CD4-positive, alpha-beta memory T cell (primary cell): ENCODE results near the gene CCDC85B. TPM values are rescaled to one million over a fixed set of nuclear protein-coding genes. Genes with fewer than 3 reads are reported as not detected.
A peak's percentile ranks its signal among the peaks of the same experiment; 100 is the strongest.

Experiments used
- CTCF ChIA-PET: fragments of 350-600 bp; sonication (Branson Sonifier 250); formaldehyde crosslinking; loops from one replicate; lab custom pipeline; 2021; ENCODE audit warnings: inconsistent platforms; ENCODE audit not compliant: partially characterized antibody; lab: Charles Lee
- POLR2A ChIA-PET: fragments of 350-600 bp; sonication (Branson Sonifier 250); formaldehyde crosslinking; loops from one replicate; lab custom pipeline; 2021; ENCODE audit not compliant: partially characterized antibody; lab: Charles Lee
- DNase-seq, 5 donors: peaks; one replicate each; pipeline versions ENCODE4 v3.0.0 to v3.0.0-alpha.2; 2020 to 2022; ENCODE audit warnings: mixed read lengths in 1 of 5
- H3K27ac ChIP-seq: one replicate; pipeline ENCODE4 v1.7.0; 2013; ENCODE audit warnings: low read depth, low read length
- H3K27me3 ChIP-seq: 2 replicates; pipeline ENCODE4 v1.7.0; 2013; ENCODE audit warnings: mild to moderate bottlenecking, low read length, moderate library complexity; ENCODE audit not compliant: insufficient read depth
- H3K36me3 ChIP-seq: 2 replicates; pipeline ENCODE4 v1.7.0; 2013; ENCODE audit warnings: mild to moderate bottlenecking, low read length, moderate library complexity; ENCODE audit not compliant: insufficient read depth
- H3K4me1 ChIP-seq: 2 replicates; pipeline ENCODE4 v1.7.0; 2013; ENCODE audit warnings: mild to moderate bottlenecking, low read length, moderate library complexity; ENCODE audit not compliant: insufficient read depth
- H3K4me3 ChIP-seq, 2 donors: one replicate each; pipeline ENCODE4 v1.7.0; 2013; ENCODE audit warnings: low read length in 2 of 2, mild to moderate bottlenecking in 1 of 2
- H3K9me3 ChIP-seq, 2 donors: one replicate each; pipeline ENCODE4 v1.7.0; 2013; ENCODE audit warnings: low read length in 2 of 2, control low read depth in 1 of 2; ENCODE audit not compliant: control insufficient read depth in 1 of 2
- H3K27ac Mint-ChIP-seq, 7 donors: one replicate each; pipeline ENCODE4 v1.8.0; 2020 to 2021; ENCODE audit warnings: mixed read lengths in 7 of 7, mild to moderate bottlenecking in 6 of 7, inconsistent platforms in 3 of 7, moderate library complexity in 3 of 7
- H3K27me3 Mint-ChIP-seq, 2 donors: one replicate each; pipeline ENCODE4 v1.8.0; 2020 to 2021; ENCODE audit warnings: mixed read lengths in 2 of 2
- H3K36me3 Mint-ChIP-seq, 2 donors: one replicate each; pipeline ENCODE4 v1.8.0; 2020 to 2021; ENCODE audit warnings: mixed read lengths in 2 of 2, inconsistent platforms in 1 of 2, mild to moderate bottlenecking in 1 of 2
- H3K4me1 Mint-ChIP-seq, 4 donors: one replicate each; pipeline ENCODE4 v1.8.0; 2020 to 2021; ENCODE audit warnings: mixed read lengths in 4 of 4, mild to moderate bottlenecking in 1 of 4
- H3K4me3 Mint-ChIP-seq, 8 donors: one replicate each; pipeline ENCODE4 v1.8.0; 2020 to 2021; ENCODE audit warnings: mixed read lengths in 8 of 8, mild to moderate bottlenecking in 7 of 8, moderate library complexity in 6 of 8, inconsistent platforms in 3 of 8
- H3K9me3 Mint-ChIP-seq, 8 donors: one replicate each; pipeline ENCODE4 v1.8.0; 2020 to 2021; ENCODE audit warnings: mixed read lengths in 8 of 8, mild to moderate bottlenecking in 5 of 8, inconsistent platforms in 3 of 8, moderate library complexity in 1 of 8
- intact Hi-C: fragments of 100-400 bp; cut with micrococcal nuclease; formaldehyde crosslinking; loops from one replicate; pipeline ENCODE4 v1.15.1; 2023
- polyA plus RNA-seq, 2 donors: library from polyadenylated mRNA; unstranded; fragments of 300-500 nt; fragmentation: Illumina TruSeq; gene quantifications; one replicate each; pipeline ENCODE4 v1.2.3, GENCODE V29; 2021
- total RNA-seq, 2 experiments: library from RNA; stranded (reverse); gene quantifications; one replicate each; pipeline ENCODE4 v1.2.3, GENCODE V29; 2021

Gene CCDC85B
- total and polyA plus RNA-seq, 4 experiments from 2014 or later: 22.9 to 68.3 (median 42.5) TPM

- Histone ChIP-seq H3K27me3 (no peaks in the 10 kb centered on the region), H3K9me3 (no peaks in the 10 kb centered on the region), H3K27ac (peak overlapping the region; percentile 86), H3K4me3 (peak overlapping the region; percentile 64 to 85), H3K4me1 (peaks cover 50% of the 10 kb centered on the region), H3K36me3 (peaks cover 8% of the 10 kb centered on the region)
- H3K4me1 Mint-ChIP-seq: peaks cover 14 to 59% (median 32%) of the 10 kb centered on the region in 4 donors
- H3K9me3 Mint-ChIP-seq: peaks cover 0 to 4% (median 0%) of the 10 kb centered on the region in 8 donors
- intact Hi-C loops: loop anchor here (1.0 kb wide), 1 partner anchor 85 kb away; the partner anchor contains the start of genes BANF1 and EIF1AD
- H3K27me3 Mint-ChIP-seq: no peaks in the 10 kb centered on the region
- H3K4me3 Mint-ChIP-seq: peak overlapping the region; percentile 88 to 95 (median 90)
- CTCF ChIA-PET: interaction anchor here (0.9 to 2.5 kb wide), 7 partner anchors 17 to 58 kb away, joined by 3 to 25 read pairs (median 8); partner anchors contain the start of genes CCDC85B, FIBP and MUS81
- POLR2A ChIA-PET: interaction anchor here (0.6 to 14.1 kb wide), 24 partner anchors 9 to 411 kb away, joined by 3 to 320 read pairs (median 6); partner anchors contain the start of genes BANF1, CCDC85B, CFL1 and EHBP1L1
- H3K36me3 Mint-ChIP-seq: peaks cover 7 to 24% of the 10 kb centered on the region in 2 donors
- H3K27ac Mint-ChIP-seq: peak overlapping the region; percentile 81 to 95 (median 91)
- DNase-seq: no peak
Observed at GRCh38 chr11:65917434-65918210, 27.1 kb downstream of the CCDC85B start.

DNA sequence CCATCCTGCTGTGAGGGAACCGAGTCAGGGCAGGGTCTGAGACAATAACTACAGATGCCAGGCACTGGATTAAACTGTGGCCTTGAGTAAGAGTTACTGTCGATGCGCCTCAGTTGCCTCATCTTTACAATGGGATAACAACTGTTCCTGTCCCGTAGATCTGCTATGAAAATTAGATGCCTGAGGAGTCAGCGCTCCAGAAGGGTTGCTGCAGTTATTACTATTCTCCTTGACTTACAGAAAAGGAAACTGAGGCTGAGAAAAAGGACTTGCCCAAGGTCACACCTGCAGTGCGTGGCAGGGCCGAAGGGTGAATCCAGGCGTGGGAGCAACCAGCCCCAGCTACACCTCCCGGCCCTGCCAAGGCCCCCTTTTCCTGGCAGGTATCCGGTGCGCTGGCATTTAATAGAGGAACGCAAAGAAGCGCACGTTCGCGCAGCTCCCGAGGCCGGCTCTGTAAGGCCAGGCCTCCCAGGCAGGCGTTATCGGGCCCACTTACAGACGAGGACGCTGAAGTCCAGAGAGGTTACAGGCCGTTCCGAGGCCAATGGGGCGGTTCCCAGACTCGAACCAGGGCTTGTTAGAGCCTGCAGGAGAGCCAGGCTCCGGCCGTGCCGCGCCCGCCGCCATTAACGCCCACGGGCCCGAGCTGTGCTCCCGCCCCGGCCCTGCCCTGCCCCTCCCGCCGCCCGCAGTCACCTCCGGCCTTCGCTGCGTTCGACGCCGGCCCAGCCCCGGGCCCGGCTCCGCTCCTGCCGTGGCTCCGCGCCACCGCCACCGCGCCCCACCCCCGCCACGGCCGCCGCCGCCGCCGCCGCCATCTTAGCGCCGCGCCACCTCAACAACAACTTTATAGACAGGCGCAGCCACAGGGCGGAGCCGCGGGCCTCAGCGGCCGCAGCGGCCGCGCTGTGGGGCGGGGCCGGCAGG is 28.0 kb downstream of the CCDC85B start, which contains the start of gene C11orf68:
TSS of gene C11orf68 (minus strand) at position 852 of the 930 bp plus-strand sequence. CDS start at position 821, 31 bp downstream.
- no peaks in the 10 kb centered on the region for H3K9me3 ChIP-seq
- ChIA-PET CTCF (interaction anchor here (0.9 to 2.5 kb wide), 7 partner anchors 17 to 59 kb away, joined by 3 to 25 read pairs (median 8); partner anchors contain the start of genes CCDC85B, FIBP and MUS81), POLR2A (interaction anchor here (0.6 to 14.1 kb wide), 30 partner anchors 9 to 657 kb away, joined by 3 to 320 read pairs (median 4); partner anchors contain the start of genes BANF1, CCDC85B, CFL1 and EHBP1L1)
- H3K27ac ChIP-seq: peak within 1 kb of the TSS; percentile 86
- H3K27ac Mint-ChIP-seq: peak within 1 kb of the TSS; percentile 89 to 95 (median 93)
- peak within 1 kb of the TSS; percentile 76 to 89 for H3K4me3 ChIP-seq
- intact Hi-C loops: loop anchor here (1.0 kb wide), 9 partner anchors 10 to 206 kb away; partner anchors contain the start of genes BANF1, CCDC85B, CFL1 and EIF1AD
- DNase-seq: no peak
- peaks cover 52% of the 10 kb centered on the region for H3K4me1 ChIP-seq
- no peaks in the 10 kb centered on the region for H3K27me3 ChIP-seq
- peaks cover 15 to 62% (median 38%) of the 10 kb centered on the region in 4 donors for H3K4me1 Mint-ChIP-seq
- H3K4me3 Mint-ChIP-seq: peak within 1 kb of the TSS; percentile 89 to 95 (median 92)
- H3K36me3 Mint-ChIP-seq: peaks cover 13 to 32% of the 10 kb centered on the region in 2 donors
- peaks cover 12% of the 10 kb centered on the region for H3K36me3 ChIP-seq
- H3K9me3 Mint-ChIP-seq: peaks cover 0 to 4% (median 0%) of the 10 kb centered on the region in 8 donors
- no peaks in the 10 kb centered on the region for H3K27me3 Mint-ChIP-seq

DNA sequence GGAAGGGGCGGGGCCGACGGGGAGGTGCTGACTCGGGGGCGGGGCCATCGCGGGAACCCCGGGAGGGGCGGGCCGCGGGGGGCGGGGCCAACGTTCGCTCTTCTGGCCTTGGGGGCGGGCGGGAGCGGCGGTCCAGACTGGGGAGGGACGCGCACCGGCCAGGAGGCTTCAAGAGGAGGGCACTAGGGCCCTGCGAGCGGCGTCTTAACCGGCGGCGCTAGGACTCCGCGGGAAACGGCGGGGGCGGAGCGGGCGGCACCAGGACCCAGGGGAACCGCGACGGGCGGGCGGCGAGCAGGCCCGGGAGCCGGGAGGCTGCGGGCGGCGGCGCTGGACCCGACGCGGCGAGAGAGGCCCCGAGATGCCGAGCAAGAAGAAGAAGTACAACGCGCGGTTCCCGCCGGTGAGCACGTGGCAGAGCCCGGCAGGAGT is 28.7 kb downstream of the CCDC85B start, which contains the start of gene DRAP1:
TSS of gene DRAP1 (plus strand) at position 286 of the 432 bp plus-strand sequence. CDS start at position 362, 76 bp downstream.
- ChIA-PET CTCF (interaction anchor here (0.6 to 2.5 kb wide), 6 partner anchors 18 to 59 kb away, joined by 3 to 25 read pairs (median 8); partner anchors contain the start of genes CCDC85B, FIBP and MUS81), POLR2A (interaction anchor here (0.7 to 14.1 kb wide), 21 partner anchors 10 to 657 kb away, joined by 3 to 320 read pairs (median 5); partner anchors contain the start of genes BANF1, CCDC85B, CFL1 and EIF1AD)
- H3K36me3 ChIP-seq: peaks cover 12% of the 10 kb centered on the region

DNA sequence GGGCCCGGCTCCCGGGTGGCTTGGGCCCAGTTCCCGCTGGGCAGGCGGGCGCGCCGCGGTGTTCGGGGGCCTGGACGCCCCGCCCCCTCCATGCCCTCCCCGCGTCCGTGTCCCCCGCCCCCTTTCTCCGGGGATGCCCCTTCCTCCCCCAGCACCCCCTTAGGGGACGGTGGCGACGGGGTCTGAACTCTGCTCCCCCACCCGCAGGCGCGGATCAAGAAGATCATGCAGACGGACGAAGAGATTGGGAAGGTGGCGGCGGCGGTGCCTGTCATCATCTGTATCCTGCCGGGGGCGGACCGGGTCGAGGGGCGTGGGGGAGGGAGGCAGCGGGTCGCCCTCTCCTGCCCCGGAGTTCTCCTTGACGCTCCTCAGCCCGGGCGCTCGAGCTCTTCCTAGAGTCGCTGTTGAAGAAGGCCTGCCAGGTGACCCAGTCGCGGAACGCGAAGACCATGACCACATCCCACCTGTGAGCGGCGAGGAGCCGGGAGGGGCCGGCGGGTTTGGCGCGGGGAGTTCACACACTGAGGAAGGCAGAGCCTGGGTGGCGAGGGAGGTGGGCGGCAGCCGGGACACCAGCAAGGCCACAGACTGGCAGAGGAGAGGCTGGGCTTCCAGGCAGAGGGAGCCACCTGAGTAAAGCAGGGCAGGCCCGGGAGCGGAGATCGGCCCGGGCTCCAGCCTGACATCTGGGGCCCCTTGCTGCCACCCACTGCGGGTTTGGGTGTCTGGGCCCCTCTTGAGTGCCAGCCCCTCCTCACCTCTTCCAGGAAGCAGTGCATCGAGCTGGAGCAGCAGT is 29.3 kb downstream of the CCDC85B start:
- intact Hi-C loops: loop anchor here (1.0 kb wide), 8 partner anchors 9 to 207 kb away; partner anchors contain the start of genes CCDC85B, CFL1, FOSL1 and KAT5
- Mint-ChIP-seq H3K27ac (peak overlapping the region; percentile 86 to 94 (median 93)), H3K36me3 (peaks cover 15 to 31% of the 10 kb centered on the region in 2 donors), H3K4me1 (peaks cover 15 to 59% (median 36%) of the 10 kb centered on the region in 4 donors), H3K27me3 (no peaks in the 10 kb centered on the region), H3K9me3 (peaks cover 0 to 4% (median 0%) of the 10 kb centered on the region in 8 donors), H3K4me3 (peak overlapping the region; percentile 88 to 95 (median 92))
- Histone ChIP-seq H3K4me3 (peak overlapping the region; percentile 76 to 89), H3K4me1 (peaks cover 52% of the 10 kb centered on the region), H3K27ac (peak overlapping the region; percentile 83), H3K27me3 (no peaks in the 10 kb centered on the region), H3K9me3 (no peaks in the 10 kb centered on the region), H3K36me3 (peaks cover 12% of the 10 kb centered on the region)
- DNase-seq: peak in 1 of 5 donors; percentile 80
- CTCF ChIA-PET: interaction anchor here (0.6 to 3.5 kb wide), 3 partner anchors 29 to 35 kb away, joined by 3 to 18 read pairs (median 9); partner anchors contain the start of gene FIBP
- POLR2A ChIA-PET: interaction anchor here (1.0 to 14.1 kb wide), 11 partner anchors 9 to 345 kb away, joined by 3 to 320 read pairs (median 20); partner anchors contain the start of genes CCDC85B, CFL1, FIBP and FOSL1

More for the DNA sequence above, 28.7 kb downstream of the CCDC85B start, which contains the start of gene DRAP1:
- H3K4me3 ChIP-seq: peak within 1 kb of the TSS; percentile 76 to 89
- H3K9me3 Mint-ChIP-seq: peaks cover 0 to 4% (median 0%) of the 10 kb centered on the region in 8 donors
- H3K4me3 Mint-ChIP-seq: peak within 1 kb of the TSS; percentile 89 to 95 (median 92)
- H3K27me3 ChIP-seq: no peaks in the 10 kb centered on the region
- H3K4me1 ChIP-seq: peaks cover 52% of the 10 kb centered on the region
- peak within 1 kb of the TSS; percentile 89 to 95 (median 93) for H3K27ac Mint-ChIP-seq
- peaks cover 15 to 63% (median 39%) of the 10 kb centered on the region in 4 donors for H3K4me1 Mint-ChIP-seq
- DNase-seq: peak; percentile 97 to 99 (median 98)
- H3K27me3 Mint-ChIP-seq: no peaks in the 10 kb centered on the region
- H3K27ac ChIP-seq: peak within 1 kb of the TSS; percentile 86
- H3K9me3 ChIP-seq: no peaks in the 10 kb centered on the region
- H3K36me3 Mint-ChIP-seq: peaks cover 15 to 32% of the 10 kb centered on the region in 2 donors
- intact Hi-C loops: loop anchor here (1.0 kb wide), 8 partner anchors 9 to 207 kb away; partner anchors contain the start of genes CCDC85B, CFL1, FOSL1 and KAT5

DNA sequence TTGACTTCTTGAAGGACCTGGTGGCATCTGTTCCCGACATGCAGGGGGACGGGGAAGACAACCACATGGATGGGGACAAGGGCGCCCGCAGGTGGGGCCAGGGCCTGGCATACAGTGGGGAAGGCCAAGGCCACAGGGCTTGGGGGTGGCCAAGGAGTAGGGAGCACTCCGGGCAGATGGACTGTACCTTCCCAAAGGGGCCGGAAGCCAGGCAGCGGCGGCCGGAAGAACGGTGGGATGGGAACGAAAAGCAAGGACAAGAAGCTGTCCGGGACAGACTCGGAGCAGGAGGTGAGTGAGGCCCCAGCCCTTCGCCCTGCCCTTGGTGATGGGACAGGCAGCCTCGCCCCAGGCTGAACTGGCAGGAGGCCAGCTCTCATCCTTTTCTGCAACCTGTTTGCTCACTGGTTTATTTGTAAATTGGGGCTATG is 29.9 kb downstream of the CCDC85B start:
- Histone ChIP-seq H3K9me3 (no peaks in the 10 kb centered on the region), H3K27ac (peak overlapping the region; percentile 83), H3K4me1 (peaks cover 52% of the 10 kb centered on the region), H3K36me3 (peaks cover 12% of the 10 kb centered on the region), H3K27me3 (no peaks in the 10 kb centered on the region), H3K4me3 (peak overlapping the region; percentile 76 to 89)
- ChIA-PET CTCF (interaction anchor here (2.5 to 3.5 kb wide), 2 partner anchors 32 to 36 kb away, joined by 9 to 18 read pairs; partner anchors contain the start of gene FIBP), POLR2A (interaction anchor here (1.0 to 14.1 kb wide), 9 partner anchors 8 to 61 kb away, joined by 3 to 320 read pairs (median 20); partner anchors contain the start of genes CCDC85B, CFL1, FIBP and FOSL1)
- intact Hi-C loops: no loop called here
- Mint-ChIP-seq H3K27ac (peak overlapping the region in 5 of 7 donors; percentile 60 to 94 (median 93)), H3K9me3 (peaks cover 0 to 4% (median 0%) of the 10 kb centered on the region in 8 donors), H3K4me3 (peak overlapping the region; percentile 88 to 95 (median 92)), H3K27me3 (no peaks in the 10 kb centered on the region), H3K4me1 (peaks cover 13 to 53% (median 30%) of the 10 kb centered on the region in 4 donors), H3K36me3 (peaks cover 15 to 31% of the 10 kb centered on the region in 2 donors)
- DNase-seq: no peak
